Measurements from ENCODE around the gene KRTAP9-7. TPM values are rescaled to one million over a fixed set of nuclear protein-coding genes. Genes with fewer than 3 reads are reported as not detected.

Gene KRTAP9-7
- total and polyA plus RNA-seq, 2 donors from 2014 or later = not detected

DNA sequence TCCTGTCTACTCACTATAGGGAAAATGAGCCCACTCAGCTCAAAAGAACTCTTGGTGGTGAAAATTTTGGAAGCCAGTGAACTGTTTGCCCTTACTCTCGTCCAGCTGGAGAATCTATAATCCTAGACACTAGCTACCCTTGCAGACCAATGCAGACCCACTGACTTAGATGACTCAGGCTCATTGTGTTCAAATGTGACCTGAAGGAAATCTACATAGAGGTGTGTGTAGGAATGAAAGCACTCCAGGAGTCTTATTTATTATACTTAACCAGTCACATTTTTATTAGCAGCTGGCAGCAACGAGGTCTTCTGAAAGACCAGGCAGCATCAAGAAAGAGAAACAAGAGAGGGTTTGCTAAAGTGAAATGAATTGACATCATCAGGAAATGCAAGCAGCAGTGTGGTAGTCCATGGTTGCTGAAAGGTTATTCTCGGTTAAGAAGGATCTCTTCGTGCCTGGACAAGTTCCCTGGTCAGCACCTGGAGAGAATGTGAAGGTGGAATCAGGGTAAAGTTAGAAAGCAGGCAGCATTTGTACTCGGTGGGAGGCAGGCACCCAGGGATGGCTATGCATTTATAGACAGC lies 25.8 kb downstream of the KRTAP9-7 start:
- intact Hi-C loops (cut with DNase I) = no loop called here
- Histone ChIP-seq H3K9ac (ENCODE audit: low read length in 3 of 3) (no peak overlapping the region), H3K36me3 (ENCODE audit: control insufficient read depth in 2 of 3, insufficient read depth in 3 of 3, low read length in 3 of 3) (no peaks in the 10 kb centered on the region), H3K4me3 (ENCODE audit: low read length in 3 of 3) (no peak overlapping the region), H3K4me1 (ENCODE audit: control insufficient read depth in 2 of 3, insufficient read depth in 2 of 3, low read depth in 1 of 3, low read length in 3 of 3) (no peaks in the 10 kb centered on the region), H3K9me3 (ENCODE audit: control insufficient read depth in 2 of 3, insufficient read depth in 1 of 3, low read length in 3 of 3) (no peaks in the 10 kb centered on the region), H3K27me3 (ENCODE audit: control insufficient read depth, insufficient read depth, low read length) (no peaks in the 10 kb centered on the region), H3K27ac (ENCODE audit: low read depth in 2 of 2, low read length in 2 of 2) (no peak overlapping the region)
- DNase-seq (no peak), FAIRE-seq (no peak)
- TF ChIP-seq CTCF (IDR thresholded peaks at IDR 0.05; ENCODE audit: borderline replicate concordance, extremely low read depth, insufficient read depth) = no peak

GRCh38 chr17:41301916-41302901 lies 26.7 kb downstream of the KRTAP9-7 start, which contains the start of gene KRTAP29-1:
TSS of gene KRTAP29-1 (minus strand) at chr17:41302851. CDS start at chr17:41302851, 0 bp downstream.
- FAIRE-seq = no peak
- Histone ChIP-seq H3K36me3 (ENCODE audit: control insufficient read depth in 2 of 3, insufficient read depth in 3 of 3, low read length in 3 of 3) (no peaks in the 10 kb centered on the region), H3K9me3 (ENCODE audit: control insufficient read depth in 2 of 3, insufficient read depth in 1 of 3, low read length in 3 of 3) (no peaks in the 10 kb centered on the region), H3K4me1 (ENCODE audit: control insufficient read depth in 2 of 3, insufficient read depth in 2 of 3, low read depth in 1 of 3, low read length in 3 of 3) (no peaks in the 10 kb centered on the region), H3K4me3 (ENCODE audit: low read length in 3 of 3) (no peak within 1 kb of the TSS), H3K27ac (ENCODE audit: low read depth in 2 of 2, low read length in 2 of 2) (no peak within 1 kb of the TSS), H3K9ac (ENCODE audit: low read length in 3 of 3) (no peak within 1 kb of the TSS), H3K27me3 (ENCODE audit: control insufficient read depth, insufficient read depth, low read length) (no peaks in the 10 kb centered on the region)
- intact Hi-C loops (cut with DNase I) = no loop called here
- no peak for TF ChIP-seq CTCF (IDR thresholded peaks at IDR 0.05; ENCODE audit: borderline replicate concordance, extremely low read depth, insufficient read depth)
- no peak for DNase-seq

DNA sequence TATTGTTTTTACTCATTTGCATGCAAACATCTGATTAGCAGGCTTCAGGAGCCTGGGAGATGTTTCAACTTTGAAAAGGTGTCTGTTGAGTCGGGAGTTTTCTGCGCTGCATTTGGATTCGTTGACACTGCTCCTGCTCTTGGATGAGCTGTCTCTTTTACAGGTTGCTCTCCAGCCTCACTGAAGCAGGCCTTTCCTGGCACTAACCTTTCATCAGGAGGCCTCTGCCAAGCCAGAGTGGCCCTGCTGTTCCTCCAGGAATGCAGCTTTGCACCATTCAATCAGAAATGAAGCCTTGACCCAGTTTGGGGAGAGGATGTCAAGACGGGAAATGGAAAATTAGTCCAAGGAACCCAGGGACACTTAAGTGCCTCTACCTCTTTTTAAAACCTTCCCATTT lies 27.5 kb downstream of the KRTAP9-7 start:
- FAIRE-seq (no peak), DNase-seq (no peak)
- Histone ChIP-seq H3K9ac (ENCODE audit: low read length in 3 of 3) (no peak overlapping the region), H3K27me3 (ENCODE audit: control insufficient read depth, insufficient read depth, low read length) (no peaks in the 10 kb centered on the region), H3K4me3 (ENCODE audit: low read length in 3 of 3) (no peak overlapping the region), H3K27ac (ENCODE audit: low read depth in 2 of 2, low read length in 2 of 2) (no peak overlapping the region), H3K9me3 (ENCODE audit: control insufficient read depth in 2 of 3, insufficient read depth in 1 of 3, low read length in 3 of 3) (no peaks in the 10 kb centered on the region), H3K36me3 (ENCODE audit: control insufficient read depth in 2 of 3, insufficient read depth in 3 of 3, low read length in 3 of 3) (no peaks in the 10 kb centered on the region), H3K4me1 (ENCODE audit: control insufficient read depth in 2 of 3, insufficient read depth in 2 of 3, low read depth in 1 of 3, low read length in 3 of 3) (no peaks in the 10 kb centered on the region)
- TF ChIP-seq CTCF (IDR thresholded peaks at IDR 0.05; ENCODE audit: borderline replicate concordance, extremely low read depth, insufficient read depth) = no peak
- intact Hi-C loops (cut with DNase I) = no loop called here
